ENCODE measurements around the gene P3R3URF.

P3R3URF gene

GRCh38 chr1:46210561-46210960 is 34.3 kb upstream of the P3R3URF start:
- Histone ChIP-seq H3K4me3 (ENCODE audit: insufficient read depth, low read depth, low read length) (no peak overlapping the region), H3K27me3 (ENCODE audit: control insufficient read depth, insufficient read depth, low read length, poor library complexity, severe bottlenecking) (no peaks in the 10 kb centered on the region), H3K27ac (ENCODE audit: insufficient read depth, low read depth, low read length, poor library complexity, severe bottlenecking) (no peak overlapping the region), H3K36me3 (ENCODE audit: control insufficient read depth, insufficient read depth, low read length) (no peaks in the 10 kb centered on the region), H3K4me1 (ENCODE audit: control insufficient read depth, insufficient read depth, low read length) (no peaks in the 10 kb centered on the region), H3K9me3 (ENCODE audit: control insufficient read depth, low read length) (no peaks in the 10 kb centered on the region)
- WGBS, 2 experiments, result 89 to 93% methylated on average over 3 of the region's 3 CpGs

GRCh38 chr1:46206399-46206798 is 30.1 kb upstream of the P3R3URF start:
- Histone ChIP-seq H3K27me3 (ENCODE audit: control insufficient read depth, insufficient read depth, low read length, poor library complexity, severe bottlenecking) (no peaks in the 10 kb centered on the region), H3K9me3 (ENCODE audit: control insufficient read depth, low read length) (no peaks in the 10 kb centered on the region), H3K36me3 (ENCODE audit: control insufficient read depth, insufficient read depth, low read length) (no peaks in the 10 kb centered on the region)

GRCh38 chr1:46205791-46206190 is 29.5 kb upstream of the P3R3URF start:
- Histone ChIP-seq H3K27me3 (ENCODE audit: control insufficient read depth, insufficient read depth, low read length, poor library complexity, severe bottlenecking) (no peaks in the 10 kb centered on the region), H3K4me3 (ENCODE audit: insufficient read depth, low read depth, low read length) (no peak overlapping the region), H3K4me1 (ENCODE audit: control insufficient read depth, insufficient read depth, low read length) (no peaks in the 10 kb centered on the region), H3K36me3 (ENCODE audit: control insufficient read depth, insufficient read depth, low read length) (no peaks in the 10 kb centered on the region), H3K9me3 (ENCODE audit: control insufficient read depth, low read length) (no peaks in the 10 kb centered on the region), H3K27ac (ENCODE audit: insufficient read depth, low read depth, low read length, poor library complexity, severe bottlenecking) (no peak overlapping the region)
- 67 to 70% methylated on average over 3 of the region's 3 CpGs for WGBS, 2 experiments

More at GRCh38 chr1:46206399-46206798, 30.1 kb upstream of the P3R3URF start:
- no peak overlapping the region for H3K27ac ChIP-seq (ENCODE audit: insufficient read depth, low read depth, low read length, poor library complexity, severe bottlenecking)
- H3K4me1 ChIP-seq (ENCODE audit: control insufficient read depth, insufficient read depth, low read length), result no peaks in the 10 kb centered on the region
- WGBS, 2 experiments, result 88 to 99% methylated on average over 2 of the region's 2 CpGs
- no peak overlapping the region for H3K4me3 ChIP-seq (ENCODE audit: insufficient read depth, low read depth, low read length)

- no peaks in the 10 kb centered on the region for H3K36me3 ChIP-seq (ENCODE audit: control insufficient read depth, insufficient read depth, low read length)
- H3K4me3 ChIP-seq (ENCODE audit: insufficient read depth, low read depth, low read length), result no peak overlapping the region
- H3K27ac ChIP-seq (ENCODE audit: insufficient read depth, low read depth, low read length, poor library complexity, severe bottlenecking), result no peak overlapping the region
- H3K9me3 ChIP-seq (ENCODE audit: control insufficient read depth, low read length), result no peaks in the 10 kb centered on the region
- WGBS, 2 experiments, result 91 to 94% methylated on average over 3 of the region's 3 CpGs
- H3K27me3 ChIP-seq (ENCODE audit: control insufficient read depth, insufficient read depth, low read length, poor library complexity, severe bottlenecking), result no peaks in the 10 kb centered on the region
- no peaks in the 10 kb centered on the region for H3K4me1 ChIP-seq (ENCODE audit: control insufficient read depth, insufficient read depth, low read length)
These were observed 28.9 kb upstream of the P3R3URF start for GRCh38 chr1:46205141-46205540.

GRCh38 chr1:46204406-46204742 is 28.1 kb upstream of the P3R3URF start:
- no peak overlapping the region for H3K27ac ChIP-seq (ENCODE audit: insufficient read depth, low read depth, low read length, poor library complexity, severe bottlenecking)
- H3K4me3 ChIP-seq (ENCODE audit: insufficient read depth, low read depth, low read length), result peak overlapping the region; percentile 94
- H3K4me1 ChIP-seq (ENCODE audit: control insufficient read depth, insufficient read depth, low read length), result no peaks in the 10 kb centered on the region
- H3K9me3 ChIP-seq (ENCODE audit: control insufficient read depth, low read length), result no peaks in the 10 kb centered on the region
- H3K27me3 ChIP-seq (ENCODE audit: control insufficient read depth, insufficient read depth, low read length, poor library complexity, severe bottlenecking), result no peaks in the 10 kb centered on the region
- 76 to 78% methylated on average over 5 of the region's 5 CpGs for WGBS, 2 experiments
- no peaks in the 10 kb centered on the region for H3K36me3 ChIP-seq (ENCODE audit: control insufficient read depth, insufficient read depth, low read length)

- Histone ChIP-seq H3K4me1 (ENCODE audit: control insufficient read depth, insufficient read depth, low read length) (no peaks in the 10 kb centered on the region), H3K27me3 (ENCODE audit: control insufficient read depth, insufficient read depth, low read length, poor library complexity, severe bottlenecking) (no peaks in the 10 kb centered on the region), H3K27ac (ENCODE audit: insufficient read depth, low read depth, low read length, poor library complexity, severe bottlenecking) (no peak overlapping the region), H3K9me3 (ENCODE audit: control insufficient read depth, low read length) (no peaks in the 10 kb centered on the region), H3K4me3 (ENCODE audit: insufficient read depth, low read depth, low read length) (peak overlapping the region; percentile 94), H3K36me3 (ENCODE audit: control insufficient read depth, insufficient read depth, low read length) (no peaks in the 10 kb centered on the region)
- 12 to 14% methylated on average over 14 of the region's 14 CpGs for WGBS, 2 experiments
These were observed 27.6 kb upstream of the P3R3URF start for GRCh38 chr1:46203738-46204405.

- H3K4me3 ChIP-seq (ENCODE audit: insufficient read depth, low read depth, low read length), result no peak overlapping the region
These were observed 23.0 kb upstream of the P3R3URF start for GRCh38 chr1:46199233-46199749.

GRCh38 chr1:46197964-46198811 is 21.9 kb upstream of the P3R3URF start, which contains the start of gene POMGNT1:
Gene POMGNT1 (minus strand): TSS chr1:46198434. CDS start chr1:46197821, 613 bp downstream.
- Histone ChIP-seq H3K27ac (ENCODE audit: insufficient read depth, low read depth, low read length, poor library complexity, severe bottlenecking) (peak within 1 kb of the TSS; percentile 47), H3K4me1 (ENCODE audit: control insufficient read depth, insufficient read depth, low read length) (peaks cover 6% of the 10 kb centered on the region), H3K27me3 (ENCODE audit: control insufficient read depth, insufficient read depth, low read length, poor library complexity, severe bottlenecking) (no peaks in the 10 kb centered on the region), H3K4me3 (ENCODE audit: insufficient read depth, low read depth, low read length) (peak within 1 kb of the TSS; percentile 82), H3K9me3 (ENCODE audit: control insufficient read depth, low read length) (no peaks in the 10 kb centered on the region), H3K36me3 (ENCODE audit: control insufficient read depth, insufficient read depth, low read length) (peaks cover 7% of the 10 kb centered on the region)
- WGBS, 2 experiments, result 1 to 2% methylated on average over 67 of the region's 67 CpGs

More at GRCh38 chr1:46199233-46199749, 23.0 kb upstream of the P3R3URF start:
- 92 to 93% methylated on average over 3 of the region's 3 CpGs for WGBS, 2 experiments
- H3K27me3 ChIP-seq (ENCODE audit: control insufficient read depth, insufficient read depth, low read length, poor library complexity, severe bottlenecking), result no peaks in the 10 kb centered on the region
- H3K9me3 ChIP-seq (ENCODE audit: control insufficient read depth, low read length), result no peaks in the 10 kb centered on the region
- H3K36me3 ChIP-seq (ENCODE audit: control insufficient read depth, insufficient read depth, low read length), result peaks cover 3% of the 10 kb centered on the region
- H3K27ac ChIP-seq (ENCODE audit: insufficient read depth, low read depth, low read length, poor library complexity, severe bottlenecking), result no peak overlapping the region
- peaks cover 6% of the 10 kb centered on the region for H3K4me1 ChIP-seq (ENCODE audit: control insufficient read depth, insufficient read depth, low read length)

- WGBS, 2 experiments, result 68% methylated on average over 9 of the region's 9 CpGs
- Histone ChIP-seq H3K4me1 (ENCODE audit: control insufficient read depth, insufficient read depth, low read length) (peaks cover 6% of the 10 kb centered on the region), H3K9me3 (ENCODE audit: control insufficient read depth, low read length) (no peaks in the 10 kb centered on the region)
These were observed 21.3 kb upstream of the P3R3URF start for GRCh38 chr1:46197560-46197963.

GRCh38 chr1:46196609-46197008 is 20.3 kb upstream of the P3R3URF start:
- WGBS, 2 experiments, result 96% methylated on average over 9 of the region's 9 CpGs
- Histone ChIP-seq H3K9me3 (ENCODE audit: control insufficient read depth, low read length) (no peaks in the 10 kb centered on the region), H3K4me1 (ENCODE audit: control insufficient read depth, insufficient read depth, low read length) (peaks cover 6% of the 10 kb centered on the region), H3K27ac (ENCODE audit: insufficient read depth, low read depth, low read length, poor library complexity, severe bottlenecking) (no peak overlapping the region), H3K4me3 (ENCODE audit: insufficient read depth, low read depth, low read length) (no peak overlapping the region), H3K27me3 (ENCODE audit: control insufficient read depth, insufficient read depth, low read length, poor library complexity, severe bottlenecking) (no peaks in the 10 kb centered on the region), H3K36me3 (ENCODE audit: control insufficient read depth, insufficient read depth, low read length) (peaks cover 19% of the 10 kb centered on the region)

More at GRCh38 chr1:46197560-46197963, 21.3 kb upstream of the P3R3URF start:
- peak overlapping the region; percentile 82 for H3K4me3 ChIP-seq (ENCODE audit: insufficient read depth, low read depth, low read length)
- H3K36me3 ChIP-seq (ENCODE audit: control insufficient read depth, insufficient read depth, low read length), result peaks cover 12% of the 10 kb centered on the region
- H3K27me3 ChIP-seq (ENCODE audit: control insufficient read depth, insufficient read depth, low read length, poor library complexity, severe bottlenecking), result no peaks in the 10 kb centered on the region
- no peak overlapping the region for H3K27ac ChIP-seq (ENCODE audit: insufficient read depth, low read depth, low read length, poor library complexity, severe bottlenecking)

Data from ectodermal cell (in vitro differentiated cells).